ENCODE results near the gene CPEB2. TPM values are rescaled to one million over a fixed set of nuclear protein-coding genes. Genes with fewer than 3 reads are reported as not detected.

The CPEB2 gene
- total and polyA plus RNA-seq, 2 of the 8 experiments (the other 6 are each of a cell fraction or from before 2014, with no cell fraction given) = 0.39 to 1.9 TPM

DNA sequence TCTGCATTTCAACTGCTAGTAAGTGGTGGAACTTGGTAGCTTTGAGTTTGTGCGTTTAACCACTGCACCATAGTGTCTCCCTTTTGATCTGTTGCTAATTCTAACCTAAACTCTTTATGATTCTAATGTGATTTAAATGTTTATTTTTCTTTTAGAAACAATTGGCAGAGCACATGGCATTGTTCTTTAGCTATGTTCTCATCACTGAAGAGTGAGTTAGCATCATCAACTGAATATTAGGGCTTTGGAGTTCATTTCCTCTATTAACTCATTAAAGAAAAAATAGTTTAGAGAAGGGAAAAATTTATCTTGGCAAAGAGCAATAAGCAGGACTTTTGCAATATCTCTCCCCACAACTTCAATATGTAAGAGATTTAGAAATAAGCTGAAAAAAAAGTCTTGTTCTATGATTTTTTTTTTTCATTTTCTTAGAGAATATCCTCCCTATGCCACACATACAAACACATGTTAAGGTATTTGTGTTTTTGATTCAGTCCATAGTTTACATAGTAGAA lies 25.7 kb downstream of the CPEB2 start:
- no peaks in the 10 kb centered on the region for H3K27me3 ChIP-seq (replicated peaks in 1 of 4; ENCODE audit: control insufficient read depth in 3 of 4, extremely low read depth in 1 of 4, insufficient read depth in 3 of 4, low read length in 3 of 4)
- H3K27ac ChIP-seq (ENCODE audit: low read depth, low read length) = no peak overlapping the region
- no peak overlapping the region for H4K8ac ChIP-seq (ENCODE audit: extremely low read depth, insufficient read depth, low read length)
- DNase-seq (ENCODE audit: low read depth in 1 of 2, low spot score in 2 of 2) = no peak
- no peak overlapping the region for H3K4me2 ChIP-seq (ENCODE audit: insufficient read depth in 1 of 2, low read depth in 2 of 2, low read length in 2 of 2)
- no peaks in the 10 kb centered on the region for H4K20me1 ChIP-seq (replicated peaks in 1 of 2; ENCODE audit: control insufficient read depth in 1 of 2, insufficient read depth in 2 of 2, low read length in 2 of 2)
- no peak overlapping the region for H3K14ac ChIP-seq (ENCODE audit: insufficient read length)
- H3K23ac ChIP-seq (ENCODE audit: insufficient read length) = no peak overlapping the region
- H3K18ac ChIP-seq (ENCODE audit: extremely low read depth, low read length) = no peak overlapping the region
- H3K4ac ChIP-seq (replicated peaks; ENCODE audit: insufficient read length, low read depth, low read length) = no peak overlapping the region
- no peaks in the 10 kb centered on the region for H3K79me1 ChIP-seq (ENCODE audit: low read depth, low read length)
- no peaks in the 10 kb centered on the region for H3K23me2 ChIP-seq (ENCODE audit: low read depth, low read length)
- no peaks in the 10 kb centered on the region for H3K4me1 ChIP-seq (replicated peaks in 1 of 4; ENCODE audit: control insufficient read depth in 3 of 4, insufficient read depth in 4 of 4, low read length in 3 of 4)
- FAIRE-seq = no peak
- no peak overlapping the region for H3K56ac ChIP-seq (replicated peaks; ENCODE audit: insufficient read length, low read depth, low read length)
- no peak overlapping the region for H4K5ac ChIP-seq (ENCODE audit: insufficient read length, low read depth, low read length)
- no peaks in the 10 kb centered on the region for H3K79me2 ChIP-seq (ENCODE audit: control insufficient read depth in 1 of 2, insufficient read depth in 2 of 2, low read length in 2 of 2)
- TF ChIP-seq EGR1 (IDR thresholded peaks at IDR 0.05; ENCODE audit: borderline replicate concordance, low read depth, low read length) (no peak), SP4 (IDR thresholded peaks at IDR 0.05; ENCODE audit: low read length) (no peak), POLR2AphosphoS5 (IDR thresholded peaks at IDR 0.05; ENCODE audit: low read depth, low read length) (no peak), CREB1 (IDR thresholded peaks at IDR 0.05) (no peak)
- ChIA-PET POLR2A (ENCODE audit: partially characterized antibody) (no interaction called here), CTCF (ENCODE audit: partially characterized antibody) (interaction anchor here (2.0 kb wide), 1 partner anchor 369 kb away, joined by 5 read pairs; no protein-coding TSS in a partner anchor)
- H2BK15ac ChIP-seq (ENCODE audit: low read length) = no peak overlapping the region
- no peak overlapping the region for H2AFZ ChIP-seq (ENCODE audit: low read length)
- no peak overlapping the region for H4K91ac ChIP-seq (replicated peaks; ENCODE audit: insufficient read length, low read length)
- H2BK12ac ChIP-seq (ENCODE audit: low read depth, low read length) = no peak overlapping the region
- H2BK20ac ChIP-seq (ENCODE audit: low read length) = no peak overlapping the region
- no peak overlapping the region for H3K9ac ChIP-seq (replicated peaks in 1 of 4; ENCODE audit: extremely low read depth in 1 of 4, low read depth in 3 of 4, low read length in 3 of 4)
- no peaks in the 10 kb centered on the region for H3K36me3 ChIP-seq (ENCODE audit: control insufficient read depth in 2 of 4, insufficient read depth in 4 of 4, low read length in 3 of 4)
- 80% methylated on average over 1 of the region's 1 CpG; no CpG with 5 or more reads in 1 of the 2 experiments for WGBS, 2 experiments (ENCODE audit: extremely low coverage in 1 of 2, insufficient coverage in 1 of 2, insufficient read length in 1 of 2, insufficient replicate concordance in 2 of 2, low coverage in 1 of 2, low lambda C conversion rate in 2 of 2, missing lambda C conversion rate in 1 of 2)
- H2BK120ac ChIP-seq (replicated peaks; ENCODE audit: low read depth, low read length) = no peak overlapping the region
- no peaks in the 10 kb centered on the region for H3K9me3 ChIP-seq (ENCODE audit: insufficient read depth in 2 of 2, low read depth in 1 of 2, low read length in 1 of 2)
- no peak overlapping the region for H2BK5ac ChIP-seq (ENCODE audit: low read depth, low read length)
- H2AK5ac ChIP-seq (ENCODE audit: low read depth, low read length) = no peak overlapping the region
- H3K4me3 ChIP-seq (ENCODE audit: extremely low read depth in 1 of 4, insufficient read depth in 2 of 4, low read depth in 3 of 4, low read length in 4 of 4) = no peak overlapping the region

All from H1 (cell line).